Measurements from ENCODE around the gene SHC2.
"Not testable (repeated sequence)": the region's sequence is repeated elsewhere in the genome, so short reads cannot be mapped to it uniquely, and the experiment has no call there.

SHC2 gene

GRCh38 chr19:455031-455705, 5.7 kb downstream of the SHC2 start:
- Histone ChIP-seq H3K4me3 (ENCODE audit: low read length, poor library complexity, severe bottlenecking) (no peak overlapping the region), H3K36me3 (ENCODE audit: insufficient read depth, low read length) (no peaks in the 10 kb centered on the region), H3K9ac (ENCODE audit: low read depth, low read length, poor library complexity, severe bottlenecking) (no peak overlapping the region), H3F3A (ENCODE audit: low read depth) (no peaks in the 10 kb centered on the region; the same call in 1 of the 2 replicates), H4K20me1 (ENCODE audit: insufficient read depth, low read length, poor library complexity, severe bottlenecking) (no peaks in the 10 kb centered on the region), H3K79me2 (ENCODE audit: insufficient read depth, low read length) (no peaks in the 10 kb centered on the region), H2AFZ (ENCODE audit: low read length) (no peak overlapping the region), H3K4me2 (ENCODE audit: low read depth, low read length, poor library complexity, severe bottlenecking) (no peak overlapping the region), H3K4me1 (ENCODE audit: insufficient read depth, low read length, poor library complexity, severe bottlenecking) (no peaks in the 10 kb centered on the region), H3K9me2 (replicated peaks; ENCODE audit: low read depth, low read length) (no peaks in the 10 kb centered on the region), H3K27me3 (ENCODE audit: insufficient read depth, low read length, poor library complexity, severe bottlenecking) (no peaks in the 10 kb centered on the region), H3K9me3 (ENCODE audit: insufficient read depth, low read depth, low read length) (peaks cover 31% of the 10 kb centered on the region; the same call in 1 of the 2 replicates)
- no peak for TF ChIP-seq EZH2phosphoT487 (IDR thresholded peaks at IDR 0.05; ENCODE audit: borderline replicate concordance)
- TF ChIP-seq CTCF (conservative IDR thresholded peaks at IDR 0.05; ENCODE audit: low read length) = no peak

GRCh38 chr19:453606-454005, 7.2 kb downstream of the SHC2 start:
- Histone ChIP-seq H2AFZ (ENCODE audit: low read length) (no peak overlapping the region), H3K4me2 (ENCODE audit: low read depth, low read length, poor library complexity, severe bottlenecking) (no peak overlapping the region), H3K79me2 (ENCODE audit: insufficient read depth, low read length) (no peaks in the 10 kb centered on the region), H4K20me1 (ENCODE audit: insufficient read depth, low read length, poor library complexity, severe bottlenecking) (no peaks in the 10 kb centered on the region), H3K27me3 (ENCODE audit: insufficient read depth, low read length, poor library complexity, severe bottlenecking) (no peaks in the 10 kb centered on the region), H3K9me2 (replicated peaks; ENCODE audit: low read depth, low read length) (no peaks in the 10 kb centered on the region), H3K36me3 (ENCODE audit: insufficient read depth, low read length) (no peaks in the 10 kb centered on the region), H3K4me3 (ENCODE audit: low read length, poor library complexity, severe bottlenecking) (no peak overlapping the region), H3F3A (ENCODE audit: low read depth) (no peaks in the 10 kb centered on the region; the same call in 1 of the 2 replicates), H3K4me1 (ENCODE audit: insufficient read depth, low read length, poor library complexity, severe bottlenecking) (no peaks in the 10 kb centered on the region), H3K9me3 (ENCODE audit: insufficient read depth, low read depth, low read length) (peaks cover 35% of the 10 kb centered on the region), H3K9ac (ENCODE audit: low read depth, low read length, poor library complexity, severe bottlenecking) (no peak overlapping the region)
- TF ChIP-seq CTCF (conservative IDR thresholded peaks at IDR 0.05; ENCODE audit: low read length) (no peak), EZH2phosphoT487 (IDR thresholded peaks at IDR 0.05; ENCODE audit: borderline replicate concordance) (no peak)

- TF ChIP-seq EZH2phosphoT487 (IDR thresholded peaks at IDR 0.05; ENCODE audit: borderline replicate concordance) = no peak
- no peak overlapping the region for H3K9ac ChIP-seq (ENCODE audit: low read depth, low read length, poor library complexity, severe bottlenecking)
- H3K4me2 ChIP-seq (ENCODE audit: low read depth, low read length, poor library complexity, severe bottlenecking) = no peak overlapping the region
- no peaks in the 10 kb centered on the region; the same call in 1 of the 2 replicates for H3F3A ChIP-seq (ENCODE audit: low read depth)
- no peaks in the 10 kb centered on the region for H3K4me1 ChIP-seq (ENCODE audit: insufficient read depth, low read length, poor library complexity, severe bottlenecking)
- peaks cover 35% of the 10 kb centered on the region for H3K9me3 ChIP-seq (ENCODE audit: insufficient read depth, low read depth, low read length)
- no peaks in the 10 kb centered on the region for H3K27me3 ChIP-seq (ENCODE audit: insufficient read depth, low read length, poor library complexity, severe bottlenecking)
- H3K9me2 ChIP-seq (replicated peaks; ENCODE audit: low read depth, low read length) = no peaks in the 10 kb centered on the region
- no peak overlapping the region for H3K4me3 ChIP-seq (ENCODE audit: low read length, poor library complexity, severe bottlenecking)
- H4K20me1 ChIP-seq (ENCODE audit: insufficient read depth, low read length, poor library complexity, severe bottlenecking) = no peaks in the 10 kb centered on the region
- no peak overlapping the region for H2AFZ ChIP-seq (ENCODE audit: low read length)
- H3K36me3 ChIP-seq (ENCODE audit: insufficient read depth, low read length) = no peaks in the 10 kb centered on the region
- H3K79me2 ChIP-seq (ENCODE audit: insufficient read depth, low read length) = no peaks in the 10 kb centered on the region
These were observed 8.0 kb downstream of the SHC2 start for GRCh38 chr19:452829-453228.

- not testable (repeated sequence) for H3K4me1 ChIP-seq (ENCODE audit: insufficient read depth, low read length, poor library complexity, severe bottlenecking); H3F3A ChIP-seq (ENCODE audit: low read depth); H3K79me2 ChIP-seq (ENCODE audit: insufficient read depth, low read length); H3K9me2 ChIP-seq (replicated peaks; ENCODE audit: low read depth, low read length); H3K9ac ChIP-seq (ENCODE audit: low read depth, low read length, poor library complexity, severe bottlenecking); H3K36me3 ChIP-seq (ENCODE audit: insufficient read depth, low read length); H3K4me2 ChIP-seq (ENCODE audit: low read depth, low read length, poor library complexity, severe bottlenecking); H3K4me3 ChIP-seq (ENCODE audit: low read length, poor library complexity, severe bottlenecking); H4K20me1 ChIP-seq (ENCODE audit: insufficient read depth, low read length, poor library complexity, severe bottlenecking); H3K27me3 ChIP-seq (ENCODE audit: insufficient read depth, low read length, poor library complexity, severe bottlenecking); H2AFZ ChIP-seq (ENCODE audit: low read length)
- H3K9me3 ChIP-seq (ENCODE audit: insufficient read depth, low read depth, low read length) = peaks cover 31% of the 10 kb centered on the region
These were observed 9.8 kb downstream of the SHC2 start for GRCh38 chr19:450912-451481.

Data from Loucy (cell line).